ENCODE measurements around the gene CDK2AP2.
A peak's percentile ranks its signal among the peaks of the same experiment; 100 is the strongest.
"Not testable (repeated sequence)": the region's sequence is repeated elsewhere in the genome, so short reads cannot be mapped to it uniquely, and the experiment has no call there.

CDK2AP2 gene

GRCh38 chr11:67466367-67466766 is 41.6 kb downstream of the CDK2AP2 start:
- no peak for DNase-seq (ENCODE audit: low read depth in 3 of 3)

- not testable (repeated sequence) for DNase-seq (ENCODE audit: low read depth in 3 of 3)
These were observed 42.4 kb downstream of the CDK2AP2 start for GRCh38 chr11:67465530-67465929.

- no peak for DNase-seq (ENCODE audit: low read depth in 3 of 3)
These were observed 42.8 kb downstream of the CDK2AP2 start for GRCh38 chr11:67465189-67465510.

- DNase-seq (ENCODE audit: low read depth in 3 of 3) = peak; percentile 83 to 91 (median 84)
These were observed 43.4 kb downstream of the CDK2AP2 start for GRCh38 chr11:67464411-67465188.

- no peak for DNase-seq (ENCODE audit: low read depth in 3 of 3)
These were observed 44.1 kb downstream of the CDK2AP2 start for GRCh38 chr11:67463680-67464410.

GRCh38 chr11:67463186-67463585 is 44.8 kb downstream of the CDK2AP2 start:
- DNase-seq (ENCODE audit: low read depth in 3 of 3) = no peak

- DNase-seq (ENCODE audit: low read depth in 3 of 3) = no peak
These were observed 49.7 kb downstream of the CDK2AP2 start for GRCh38 chr11:67458266-67458665.

- DNase-seq (ENCODE audit: low read depth in 3 of 3) = no peak
These were observed 50.5 kb downstream of the CDK2AP2 start for GRCh38 chr11:67457453-67457852.

Data from stimulated activated CD4-positive, alpha-beta T cell treated with anti-CD3 and anti-CD28 coated beads, TNF-alpha, amount 100 ng/mL, for 24 hours (primary cell).